Measurements from ENCODE around the gene AOPEP.

Gene AOPEP

GRCh38 chr9:95083086-95083768, 356.7 kb downstream of the AOPEP start:
- no peak for TF ChIP-seq RAD21 (IDR thresholded peaks at IDR 0.05; ENCODE audit: low read depth)
- TF ChIP-seq USF1 (IDR thresholded peaks at IDR 0.05): no peak
- no peak for TF ChIP-seq YY1 (IDR thresholded peaks at IDR 0.05; ENCODE audit: low read depth)

- TF ChIP-seq TAF1 (IDR thresholded peaks at IDR 0.05; ENCODE audit: low read depth): no peak
- TF ChIP-seq CEBPB (IDR thresholded peaks at IDR 0.05): no peak
- TF ChIP-seq RAD21 (IDR thresholded peaks at IDR 0.05; ENCODE audit: low read depth): no peak
- TF ChIP-seq FOXM1 (IDR thresholded peaks at IDR 0.05; ENCODE audit: borderline replicate concordance, low read depth): no peak
- TF ChIP-seq USF1 (IDR thresholded peaks at IDR 0.05): no peak
- TF ChIP-seq ZBTB7A (IDR thresholded peaks at IDR 0.05; ENCODE audit: low read depth): no peak
- no peak for TF ChIP-seq EGR1 (IDR thresholded peaks at IDR 0.05)
- no peak for TF ChIP-seq NFIC (IDR thresholded peaks at IDR 0.05)
- TF ChIP-seq YY1 (IDR thresholded peaks at IDR 0.05; ENCODE audit: low read depth): no peak
- no peak for TF ChIP-seq EP300 (IDR thresholded peaks at IDR 0.05; ENCODE audit: borderline replicate concordance)
- no peak for TF ChIP-seq REST (IDR thresholded peaks at IDR 0.05; ENCODE audit: low read depth)
- TF ChIP-seq TEAD4 (IDR thresholded peaks at IDR 0.05): no peak
- no peak for TF ChIP-seq TCF12 (IDR thresholded peaks at IDR 0.05; ENCODE audit: low read depth)
- no peak for TF ChIP-seq MAX (IDR thresholded peaks at IDR 0.05)
- TF ChIP-seq CREB1 (IDR thresholded peaks at IDR 0.05; ENCODE audit: low read depth): no peak
Measured at GRCh38 chr9:95084254-95084934, 357.9 kb downstream of the AOPEP start.

GRCh38 chr9:95085036-95085770, 358.7 kb downstream of the AOPEP start:
- no peak for TF ChIP-seq TAF1 (IDR thresholded peaks at IDR 0.05; ENCODE audit: low read depth)
- TF ChIP-seq MAX (IDR thresholded peaks at IDR 0.05): 0 out of 2 replicates have a peak, but pooled peaks have one; percentile 19

- TF ChIP-seq EP300 (IDR thresholded peaks at IDR 0.05; ENCODE audit: borderline replicate concordance) (no peak), EGR1 (IDR thresholded peaks at IDR 0.05) (no peak), FOXM1 (IDR thresholded peaks at IDR 0.05; ENCODE audit: borderline replicate concordance, low read depth) (no peak), REST (IDR thresholded peaks at IDR 0.05; ENCODE audit: low read depth) (no peak), MAX (IDR thresholded peaks at IDR 0.05) (no peak; the same call in 1 of the 2 replicates), CEBPB (IDR thresholded peaks at IDR 0.05) (no peak), RAD21 (IDR thresholded peaks at IDR 0.05; ENCODE audit: low read depth) (no peak), YY1 (IDR thresholded peaks at IDR 0.05; ENCODE audit: low read depth) (no peak), ZBTB7A (IDR thresholded peaks at IDR 0.05; ENCODE audit: low read depth) (no peak; the same call in 1 of the 2 replicates), NFIC (IDR thresholded peaks at IDR 0.05) (no peak), TAF1 (IDR thresholded peaks at IDR 0.05; ENCODE audit: low read depth) (no peak), TEAD4 (IDR thresholded peaks at IDR 0.05) (no peak; the same call in 1 of the 2 replicates), TCF12 (IDR thresholded peaks at IDR 0.05; ENCODE audit: low read depth) (no peak)
Measured at GRCh38 chr9:95085861-95086563, 359.5 kb downstream of the AOPEP start.

GRCh38 chr9:95086564-95086955, 360.1 kb downstream of the AOPEP start:
- TF ChIP-seq REST (IDR thresholded peaks at IDR 0.05; ENCODE audit: low read depth) (no peak), USF1 (IDR thresholded peaks at IDR 0.05) (no peak)
